Nephron (organoid): ENCODE data around the gene NPAS1.

Source experiments
- H3K27ac Mint-ChIP-seq, 3 experiments: 2 replicates each; pipeline ENCODE4 v1.8.0; 2020; ENCODE audit warnings: mixed read lengths in 3 of 3, mild to moderate bottlenecking in 2 of 3, moderate library complexity in 1 of 3
- H3K27me3 Mint-ChIP-seq: 2 replicates; pipeline ENCODE4 v1.8.0; 2021; ENCODE audit warnings: low read depth, mild to moderate bottlenecking, moderate library complexity, mixed read lengths
- H3K36me3 Mint-ChIP-seq: 2 replicates; pipeline ENCODE4 v1.8.0; 2020; ENCODE audit warnings: low read depth, mixed read lengths
- H3K4me1 Mint-ChIP-seq: 2 replicates; pipeline ENCODE4 v1.8.0; 2020; ENCODE audit warnings: mixed read lengths
- H3K4me3 Mint-ChIP-seq, 3 experiments: 2 replicates each; pipeline ENCODE4 v1.8.0; 2020; ENCODE audit warnings: mild to moderate bottlenecking in 3 of 3, mixed read lengths in 3 of 3, moderate library complexity in 2 of 3
- H3K9me3 Mint-ChIP-seq: 2 replicates; pipeline ENCODE4 v1.8.0; 2020; ENCODE audit warnings: mixed read lengths
- TF ChIP-seq, protein P1 (sequence below), 3 experiments: fragments of 200-600 bp; sonication (generic); IDR thresholded peaks; one replicate each; pipeline ENCODE4 v1.5.0; 2021; ENCODE audit warnings: antibody characterized with exemption in 3 of 3; ENCODE audit not compliant: unreplicated experiment in 3 of 3

The NPAS1 gene

GRCh38 chr19:47028195-47028601, 8.6 kb downstream of the NPAS1 start:
- H3K36me3 Mint-ChIP-seq = no peaks in the 10 kb centered on the region
- no peaks in the 10 kb centered on the region for H3K4me1 Mint-ChIP-seq
- no peaks in the 10 kb centered on the region for H3K9me3 Mint-ChIP-seq
- peaks cover 94% of the 10 kb centered on the region for H3K27me3 Mint-ChIP-seq
- H3K4me3 Mint-ChIP-seq = no peak overlapping the region
- no peak overlapping the region for H3K27ac Mint-ChIP-seq
- TF ChIP-seq, protein P1, sequence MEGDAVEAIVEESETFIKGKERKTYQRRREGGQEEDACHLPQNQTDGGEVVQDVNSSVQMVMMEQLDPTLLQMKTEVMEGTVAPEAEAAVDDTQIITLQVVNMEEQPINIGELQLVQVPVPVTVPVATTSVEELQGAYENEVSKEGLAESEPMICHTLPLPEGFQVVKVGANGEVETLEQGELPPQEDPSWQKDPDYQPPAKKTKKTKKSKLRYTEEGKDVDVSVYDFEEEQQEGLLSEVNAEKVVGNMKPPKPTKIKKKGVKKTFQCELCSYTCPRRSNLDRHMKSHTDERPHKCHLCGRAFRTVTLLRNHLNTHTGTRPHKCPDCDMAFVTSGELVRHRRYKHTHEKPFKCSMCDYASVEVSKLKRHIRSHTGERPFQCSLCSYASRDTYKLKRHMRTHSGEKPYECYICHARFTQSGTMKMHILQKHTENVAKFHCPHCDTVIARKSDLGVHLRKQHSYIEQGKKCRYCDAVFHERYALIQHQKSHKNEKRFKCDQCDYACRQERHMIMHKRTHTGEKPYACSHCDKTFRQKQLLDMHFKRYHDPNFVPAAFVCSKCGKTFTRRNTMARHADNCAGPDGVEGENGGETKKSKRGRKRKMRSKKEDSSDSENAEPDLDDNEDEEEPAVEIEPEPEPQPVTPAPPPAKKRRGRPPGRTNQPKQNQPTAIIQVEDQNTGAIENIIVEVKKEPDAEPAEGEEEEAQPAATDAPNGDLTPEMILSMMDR (IDR thresholded peaks at IDR 0.05; ENCODE audit: unreplicated experiment in 3 of 3) = no peak

DNA sequence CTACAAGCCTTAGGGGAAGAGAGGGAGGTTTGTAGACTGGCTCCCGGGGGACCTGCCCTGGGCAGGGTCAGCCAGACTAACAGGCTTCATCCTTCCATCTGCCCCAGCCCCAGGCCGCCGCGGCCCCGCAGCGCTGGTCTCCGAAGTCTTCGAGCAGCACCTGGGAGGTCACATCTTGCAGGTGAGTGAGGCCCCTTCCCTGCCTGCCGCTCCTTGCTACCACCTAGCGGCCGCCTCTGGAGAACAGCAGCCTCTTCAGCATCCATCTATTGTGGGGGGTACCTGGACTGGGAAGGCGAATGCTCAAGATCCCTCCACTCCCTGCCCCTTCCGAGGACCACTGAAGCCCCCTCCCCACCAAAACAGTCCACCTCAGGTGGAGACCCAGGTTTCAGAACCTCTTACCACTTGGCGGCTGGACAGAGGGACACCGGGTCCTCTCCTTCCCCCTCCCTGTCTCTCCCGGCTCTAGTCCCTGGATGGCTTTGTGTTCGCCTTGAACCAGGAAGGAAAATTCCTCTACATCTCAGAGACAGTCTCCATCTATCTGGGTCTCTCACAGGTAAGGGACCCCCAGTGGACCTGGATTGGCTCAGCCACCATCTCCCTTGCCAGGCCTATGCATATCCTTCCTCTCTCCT, 12.7 kb downstream of the NPAS1 start:
- Mint-ChIP-seq H3K27me3 (peaks cover 56% of the 10 kb centered on the region), H3K4me1 (peaks cover 15% of the 10 kb centered on the region), H3K9me3 (no peaks in the 10 kb centered on the region), H3K27ac (no peak overlapping the region), H3K36me3 (no peaks in the 10 kb centered on the region), H3K4me3 (no peak overlapping the region)
- TF ChIP-seq, protein P1 (IDR thresholded peaks at IDR 0.05; ENCODE audit: unreplicated experiment in 3 of 3) = peak; percentile 67 to 72 (median 72)

DNA sequence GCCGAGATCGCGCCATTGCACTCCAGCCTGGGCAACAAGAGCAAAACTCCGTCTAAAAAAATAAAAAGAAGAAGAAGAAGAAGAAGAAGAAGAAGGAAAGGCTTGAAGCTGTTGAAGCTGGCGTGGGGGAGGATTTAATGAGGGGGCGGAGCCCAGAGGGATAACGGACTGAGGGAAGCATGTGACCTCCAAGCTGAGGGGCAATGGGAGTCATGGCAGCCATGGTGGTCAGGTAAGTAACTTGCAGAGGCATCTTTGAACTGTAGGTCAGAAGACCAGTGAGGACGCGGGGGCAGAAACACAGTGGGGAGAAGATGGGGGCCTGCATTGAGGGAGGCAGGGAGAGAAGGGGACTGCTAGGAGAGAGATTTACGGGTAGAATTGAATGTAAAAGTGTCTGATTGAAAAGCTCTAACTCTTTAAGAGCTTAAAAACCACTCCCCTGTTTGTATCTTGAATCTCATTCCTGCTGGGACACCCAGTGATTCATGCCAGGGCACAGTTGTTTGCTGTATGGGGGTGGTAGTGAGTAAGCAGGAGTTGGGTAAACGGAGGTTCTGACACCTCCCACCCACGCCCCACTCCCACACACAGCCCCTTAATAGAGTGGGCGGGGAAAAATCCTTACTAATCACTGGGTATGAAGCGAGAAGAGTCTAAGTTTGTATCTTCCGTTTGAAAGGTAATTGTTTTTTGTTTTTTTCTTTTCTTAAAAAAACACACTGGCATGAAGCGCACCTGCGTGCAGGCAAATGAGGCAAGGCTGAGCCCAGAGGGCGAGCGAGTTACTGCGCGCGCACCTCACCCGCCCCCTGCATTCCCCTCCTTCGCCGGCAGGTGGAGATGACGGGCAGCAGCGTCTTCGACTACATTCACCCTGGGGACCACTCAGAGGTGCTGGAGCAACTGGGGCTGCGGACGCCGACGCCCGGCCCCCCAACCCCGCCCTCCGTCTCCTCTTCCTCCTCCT, 15.8 kb downstream of the NPAS1 start:
- peak overlapping the region; percentile 84 to 94 (median 88) for H3K4me3 Mint-ChIP-seq
- peaks cover 15% of the 10 kb centered on the region for H3K4me1 Mint-ChIP-seq
- peaks cover 25% of the 10 kb centered on the region for H3K27me3 Mint-ChIP-seq
- no peaks in the 10 kb centered on the region for H3K9me3 Mint-ChIP-seq
- peak overlapping the region; percentile 50 to 60 (median 53) for H3K27ac Mint-ChIP-seq
- no peaks in the 10 kb centered on the region for H3K36me3 Mint-ChIP-seq
- TF ChIP-seq, protein P1 (IDR thresholded peaks at IDR 0.05; ENCODE audit: unreplicated experiment in 3 of 3) = peak; percentile 94 to 99 (median 98)

GRCh38 chr19:47036097-47036651, 16.5 kb downstream of the NPAS1 start:
- peaks cover 19% of the 10 kb centered on the region for H3K27me3 Mint-ChIP-seq

GRCh38 chr19:47037766-47038165, 18.1 kb downstream of the NPAS1 start:
- peak overlapping the region; percentile 15 to 60 (median 57) for H3K4me3 Mint-ChIP-seq

More at GRCh38 chr19:47036097-47036651, 16.5 kb downstream of the NPAS1 start:
- Mint-ChIP-seq H3K4me3 (peak overlapping the region; percentile 84 to 94 (median 88)), H3K36me3 (no peaks in the 10 kb centered on the region), H3K4me1 (peaks cover 15% of the 10 kb centered on the region), H3K27ac (peak overlapping the region; percentile 50 to 60 (median 53)), H3K9me3 (no peaks in the 10 kb centered on the region)
- TF ChIP-seq, protein P1 (IDR thresholded peaks at IDR 0.05; ENCODE audit: unreplicated experiment in 3 of 3) = peak in 1 of 3 experiments; percentile 11

More at GRCh38 chr19:47037766-47038165, 18.1 kb downstream of the NPAS1 start:
- TF ChIP-seq, protein P1 (IDR thresholded peaks at IDR 0.05; ENCODE audit: unreplicated experiment in 3 of 3) = no peak
- Mint-ChIP-seq H3K27me3 (peaks cover 4% of the 10 kb centered on the region), H3K27ac (no peak overlapping the region), H3K9me3 (no peaks in the 10 kb centered on the region), H3K4me1 (peaks cover 15% of the 10 kb centered on the region), H3K36me3 (no peaks in the 10 kb centered on the region)
